GM12891 (cell line): Measurements from ENCODE around the gene SPIRE2.

Experiments
- PAX5 ChIP-seq: IDR thresholded peaks from 2 replicates; pipeline ENCODE4 v1.6.1; 2011; ENCODE audit warnings: low read length, moderate library complexity, mild to moderate bottlenecking; ENCODE audit not compliant: insufficient read depth, severe bottlenecking
- POLR2A ChIP-seq: IDR thresholded peaks from 2 replicates; pipeline ENCODE4 v1.6.1; 2011; ENCODE audit warnings: low read depth, low read length, control low read depth
- POLR2AphosphoS5 ChIP-seq: IDR thresholded peaks from 2 replicates; pipeline ENCODE4 v1.6.1; 2011; ENCODE audit warnings: low read depth, low read length, control low read depth
- POU2F2 ChIP-seq: IDR thresholded peaks from 2 replicates; pipeline ENCODE4 v1.6.1; 2011; ENCODE audit warnings: low read depth, mild to moderate bottlenecking, control low read depth, low read length, moderate library complexity
- SPI1 ChIP-seq: IDR thresholded peaks from 2 replicates; pipeline ENCODE4 v1.6.1; 2011; ENCODE audit warnings: low read depth, low read length, control low read depth
- TAF1 ChIP-seq: IDR thresholded peaks from 2 replicates; pipeline ENCODE4 v1.6.1; 2011; ENCODE audit warnings: low read depth, low read length, control low read depth

GRCh38 chr16:89823087-89823823 is 5.0 kb upstream of the SPIRE2 start:
- TF ChIP-seq POLR2A (no peak), POLR2AphosphoS5 (no peak), POU2F2 (no peak), TAF1 (no peak), SPI1 (no peak), PAX5 (no peak)
